Activated CD4-positive, alpha-beta T cell treated with anti-CD3 and anti-CD28 coated beads for 1 hour (primary cell): ENCODE data around the gene PGAP6.
A peak's percentile ranks its signal among the peaks of the same experiment; 100 is the strongest.
"Not testable (repeated sequence)": the region's sequence is repeated elsewhere in the genome, so short reads cannot be mapped to it uniquely, and the experiment has no call there.

Source experiments
- DNase-seq: peaks from one replicate; pipeline ENCODE4 v3.0.0-alpha.2; 2020

PGAP6 gene

GRCh38 chr16:400061-400591 lies 18.3 kb upstream of the PGAP6 start:
- no peak for DNase-seq

GRCh38 chr16:399340-400019 lies 17.7 kb upstream of the PGAP6 start:
- no peak for DNase-seq

GRCh38 chr16:398561-399339 lies 17.0 kb upstream of the PGAP6 start:
- DNase-seq = no peak

- DNase-seq = no peak
Observed at GRCh38 chr16:397736-398332, 16.1 kb upstream of the PGAP6 start.

- DNase-seq = no peak
Observed at GRCh38 chr16:397135-397661, 15.4 kb upstream of the PGAP6 start, which contains the start of gene NME4. NME4 (plus strand) TSS chr16:397199; CDS start chr16:397223, 24 bp downstream.

- no peak for DNase-seq
Observed at GRCh38 chr16:396605-397004, 14.8 kb upstream of the PGAP6 start.

GRCh38 chr16:396199-396598 lies 14.4 kb upstream of the PGAP6 start:
- DNase-seq = no peak

GRCh38 chr16:392450-393030 lies 10.8 kb upstream of the PGAP6 start:
- DNase-seq = no peak

GRCh38 chr16:391885-392335 lies 10.1 kb upstream of the PGAP6 start:
- DNase-seq = peak; percentile 57

GRCh38 chr16:389352-389751 lies 7.6 kb upstream of the PGAP6 start:
- no peak for DNase-seq

- not testable (repeated sequence) for DNase-seq
Observed at GRCh38 chr16:387761-388666, 6.2 kb upstream of the PGAP6 start.

- DNase-seq = no peak
Observed at GRCh38 chr16:386641-387156, 4.9 kb upstream of the PGAP6 start.

GRCh38 chr16:383326-384051 lies 1.7 kb upstream of the PGAP6 start:
- DNase-seq = no peak

GRCh38 chr16:381012-381788 lies 578 bp downstream of the PGAP6 start:
- no peak for DNase-seq

- DNase-seq = no peak
Observed at GRCh38 chr16:380762-381011, 1.1 kb downstream of the PGAP6 start.

- DNase-seq = no peak
Observed at GRCh38 chr16:379961-380761, 1.6 kb downstream of the PGAP6 start.

- DNase-seq = no peak
Observed at GRCh38 chr16:379183-379960, 2.4 kb downstream of the PGAP6 start.

GRCh38 chr16:378821-379182 lies 3.0 kb downstream of the PGAP6 start:
- DNase-seq = no peak
